ENCODE results near the gene ANLN.
"Not testable (repeated sequence)": the region's sequence is repeated elsewhere in the genome, so short reads cannot be mapped to it uniquely, and the experiment has no call there.

ANLN gene

DNA sequence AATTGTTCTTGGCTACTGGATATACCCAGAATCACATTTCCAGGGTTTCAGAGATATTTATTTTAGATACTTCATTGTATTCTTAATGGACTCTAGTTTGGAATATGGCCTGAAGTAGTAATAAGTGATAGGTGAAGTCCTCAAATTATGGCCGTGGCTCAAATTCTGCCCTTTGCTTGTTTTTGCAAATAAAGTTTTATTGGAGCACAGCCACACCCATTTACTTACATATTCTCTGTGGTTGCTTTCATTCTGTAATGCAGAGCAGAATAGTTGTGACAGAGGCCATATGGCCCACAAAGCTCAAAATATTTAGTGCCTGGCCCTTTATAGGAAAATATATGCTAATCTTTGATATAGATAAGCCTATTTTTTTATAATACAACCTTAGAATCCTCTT, 19.5 kb downstream of the ANLN start:
- DNase-seq = no peak

DNA sequence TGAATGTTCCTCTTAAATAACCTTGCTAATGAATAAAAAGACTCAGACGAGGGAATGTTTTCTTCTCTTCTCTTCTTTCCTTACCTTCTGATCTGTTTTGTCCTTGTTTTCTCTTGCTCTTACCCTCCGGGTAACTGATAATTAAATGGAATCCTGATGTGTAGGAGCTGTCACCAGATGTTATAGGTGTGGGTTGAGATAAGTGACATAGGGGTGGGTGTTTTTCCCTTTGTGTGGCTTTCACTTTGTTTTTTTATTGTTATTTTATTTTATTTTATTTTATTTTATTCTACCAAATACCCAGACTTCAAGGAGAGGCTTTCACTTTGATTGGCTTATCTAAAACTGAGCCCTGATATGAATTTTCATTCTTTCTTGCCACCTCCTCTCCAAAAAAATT, 25.5 kb downstream of the ANLN start:
- no peak for DNase-seq

DNA sequence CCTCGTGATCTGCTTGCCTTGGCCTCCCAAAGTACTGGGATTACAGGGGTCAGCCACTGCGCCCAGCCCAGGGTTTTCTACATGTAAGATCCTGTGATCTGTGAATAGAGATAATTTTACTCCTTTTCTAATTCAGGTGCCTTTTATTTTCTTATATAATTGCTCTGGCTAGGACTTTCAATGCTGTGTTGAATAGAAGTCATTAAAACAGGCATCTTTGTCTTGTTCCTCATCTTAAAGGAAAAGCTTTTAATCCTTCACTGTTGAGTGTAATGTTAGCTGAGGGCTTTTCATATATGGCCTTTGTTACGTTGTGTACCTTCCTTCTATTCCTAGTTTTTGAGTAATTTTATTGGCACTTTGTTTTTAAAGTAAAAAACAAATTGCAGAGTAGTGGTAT, 26.6 kb downstream of the ANLN start:
- DNase-seq = no peak

DNA sequence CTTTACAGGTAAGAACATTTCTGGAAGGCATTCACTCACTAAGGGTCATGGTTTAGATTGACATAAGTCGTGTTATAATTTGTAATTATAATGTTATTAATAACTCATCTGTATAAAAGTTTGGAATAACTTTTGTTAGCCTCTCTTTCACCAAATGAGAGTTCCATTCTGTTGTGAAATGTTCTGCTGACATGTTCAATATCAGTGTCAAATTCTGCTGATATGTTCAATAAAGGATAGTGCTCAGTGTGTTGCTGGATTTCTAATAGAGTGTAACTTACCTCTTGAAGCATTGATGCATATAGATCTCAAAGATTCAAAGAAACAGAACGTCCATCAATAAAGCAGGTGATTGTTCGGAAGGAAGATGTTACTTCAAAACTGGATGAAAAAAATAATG, 30.6 kb downstream of the ANLN start:
- no peak for DNase-seq

DNA sequence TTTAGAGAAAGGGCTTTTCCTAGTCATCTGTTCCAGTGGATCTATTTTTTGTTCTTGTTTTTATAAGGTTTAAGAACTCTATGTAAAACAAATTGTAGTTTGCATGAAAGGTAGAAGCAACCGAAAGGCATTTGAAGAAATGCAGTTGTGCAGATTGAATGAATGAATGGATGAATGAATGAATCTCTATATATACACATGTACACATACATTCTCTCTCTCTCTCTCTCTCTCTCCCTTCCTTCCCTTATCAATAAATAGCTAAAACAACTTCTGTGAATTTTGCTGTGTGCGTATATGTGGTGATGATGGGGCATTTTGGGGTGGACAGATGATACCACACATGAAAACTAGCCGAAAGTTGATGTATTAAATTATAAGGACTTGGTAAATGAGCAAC, 32.4 kb downstream of the ANLN start:
- no peak for DNase-seq

DNA sequence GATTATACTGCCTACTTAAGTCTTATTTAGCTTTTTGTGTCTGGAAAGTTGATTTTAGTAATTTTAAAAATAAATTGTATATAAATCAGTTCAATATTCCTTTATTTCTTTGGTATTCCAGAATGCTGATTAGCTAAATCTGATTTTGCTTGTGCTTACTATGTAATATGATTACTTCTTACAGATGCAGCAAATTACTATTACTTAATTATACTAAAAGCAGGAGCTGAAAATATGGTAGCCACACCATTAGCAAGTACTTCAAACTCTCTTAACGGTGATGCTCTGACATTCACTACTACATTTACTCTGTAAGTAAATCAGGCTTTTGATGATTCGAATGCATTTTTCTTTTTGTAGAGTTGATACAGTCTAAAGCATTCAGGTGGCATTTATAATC, 34.0 kb downstream of the ANLN start:
- DNase-seq = no peak

DNA sequence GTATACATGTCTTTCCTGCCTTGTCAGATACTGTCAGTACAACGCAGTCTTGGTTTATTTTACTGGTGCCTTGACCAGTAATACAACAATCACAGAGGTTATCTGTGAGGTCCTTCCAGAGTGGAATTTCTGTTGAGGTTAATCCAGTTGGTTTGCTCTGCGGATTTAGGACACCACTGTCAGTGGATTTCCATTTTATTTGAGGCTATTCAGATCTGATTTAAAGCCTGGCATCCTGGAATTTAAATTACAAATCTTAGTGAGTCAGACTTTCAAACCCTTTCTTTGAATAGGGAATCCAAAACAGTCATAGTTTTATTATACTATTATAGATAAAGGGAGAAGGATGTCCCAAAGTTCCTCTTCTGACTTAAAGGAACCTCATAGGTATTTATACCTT, 40.5 kb downstream of the ANLN start:
- DNase-seq = no peak

DNA sequence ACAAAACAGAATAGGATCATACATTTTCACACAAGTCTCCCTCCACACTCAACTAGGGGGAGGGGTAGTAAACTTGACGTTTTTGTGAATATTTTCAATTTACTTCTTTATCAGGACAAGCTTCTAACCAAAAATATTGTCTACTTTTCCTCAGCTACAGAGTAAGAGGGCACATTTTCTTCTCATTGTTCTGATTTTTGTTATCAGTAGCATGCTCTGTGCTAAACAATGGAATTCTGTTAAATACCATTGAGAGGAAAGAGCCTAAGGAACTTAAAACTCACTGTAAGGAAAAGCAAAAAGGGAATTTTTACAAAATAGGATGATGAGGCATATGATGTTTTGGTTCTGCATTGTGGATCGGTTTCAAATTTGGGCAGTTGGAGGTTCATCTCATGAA, 41.2 kb downstream of the ANLN start:
- DNase-seq = no peak

DNA sequence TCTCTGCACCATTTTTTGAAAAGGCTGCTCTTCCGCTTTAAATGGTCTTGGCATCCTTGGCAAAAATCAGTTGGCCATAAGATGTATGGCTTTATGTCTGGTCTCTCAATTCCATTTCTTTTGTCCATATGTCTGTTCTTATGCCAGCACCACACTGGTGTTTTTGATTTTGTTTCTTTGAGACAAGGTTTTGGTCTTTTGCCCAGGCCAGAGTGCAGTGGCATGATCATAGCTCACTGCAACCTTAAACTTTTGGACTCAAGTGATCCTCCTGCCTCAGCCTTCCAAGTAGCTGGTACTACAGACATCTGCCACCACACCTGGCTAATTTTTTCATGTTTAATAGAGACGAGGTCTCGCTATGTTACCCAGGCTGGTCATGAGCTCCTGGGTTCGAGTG, 48.5 kb downstream of the ANLN start:
- DNase-seq = no peak

DNA sequence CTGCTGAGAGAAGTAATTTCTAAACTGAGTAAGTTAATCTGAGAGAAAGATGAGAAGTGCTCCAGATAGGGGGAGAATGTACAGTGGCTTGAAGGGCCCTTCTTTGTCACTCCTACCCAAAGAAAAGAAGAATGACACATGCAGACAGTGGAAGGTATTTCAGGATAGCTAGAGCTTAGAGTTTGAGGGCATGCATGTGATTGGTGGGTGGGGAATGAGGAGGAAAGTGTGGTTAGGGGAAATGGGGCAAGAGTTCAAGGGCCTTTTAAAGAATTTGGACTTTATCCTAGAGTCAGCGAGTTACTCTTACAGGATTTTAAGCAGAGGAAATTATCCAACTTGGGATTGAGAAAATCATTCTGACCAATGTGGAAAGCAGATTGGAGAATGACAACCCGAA, 50.0 kb downstream of the ANLN start:
- no peak for DNase-seq

DNA sequence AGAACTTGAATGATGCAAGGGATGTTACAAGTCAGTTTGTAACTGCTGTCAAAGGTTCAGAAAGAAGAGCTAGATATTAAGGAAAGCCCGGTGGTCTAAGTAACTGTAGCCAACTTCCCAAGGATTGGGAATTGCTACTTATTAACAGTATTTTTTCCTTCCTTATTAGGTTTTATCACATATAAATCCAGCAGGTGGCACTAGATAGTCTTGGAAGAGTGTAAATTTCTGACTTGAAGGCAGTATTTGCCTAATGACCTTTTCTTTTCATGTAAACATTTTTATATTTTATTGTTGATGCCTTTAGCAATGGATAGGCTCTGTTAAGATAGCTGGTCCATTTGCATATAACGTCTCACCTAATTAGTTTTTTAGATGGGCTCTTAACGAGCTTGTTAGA, 51.2 kb downstream of the ANLN start:
- DNase-seq = no peak

DNA sequence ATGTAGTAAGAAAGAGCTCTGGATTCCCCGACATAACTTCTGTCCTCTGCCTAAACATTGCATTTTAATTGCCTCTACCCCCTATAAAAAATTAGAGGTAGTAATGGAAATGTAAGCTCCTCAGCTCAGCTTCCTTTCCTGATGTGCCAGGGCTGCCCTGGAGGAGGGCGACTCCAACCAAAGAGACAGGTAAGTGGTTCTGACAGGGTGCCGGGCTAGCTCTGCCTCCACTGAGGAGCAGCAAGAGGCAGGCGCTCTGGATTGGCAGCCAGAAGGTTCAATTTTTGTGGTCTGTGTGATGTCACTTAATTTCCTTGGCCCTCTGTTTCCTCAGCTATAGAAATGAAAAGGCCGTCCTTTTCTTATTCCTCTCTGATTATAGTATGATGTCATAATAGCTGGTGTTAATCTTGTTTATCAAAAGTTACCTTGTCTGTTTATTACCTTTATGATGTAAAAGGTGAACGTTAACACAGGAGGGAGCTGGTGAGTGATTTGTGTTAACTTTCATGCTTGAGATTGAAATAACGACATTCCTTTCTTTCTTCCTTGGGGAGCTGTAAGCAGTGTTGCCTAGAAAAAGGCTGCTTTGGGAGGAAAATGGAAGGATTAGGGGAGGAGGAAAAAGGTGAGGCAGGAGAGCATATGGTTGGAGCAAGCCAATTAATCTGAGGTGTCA, 51.8 kb downstream of the ANLN start:
- no peak for DNase-seq

DNA sequence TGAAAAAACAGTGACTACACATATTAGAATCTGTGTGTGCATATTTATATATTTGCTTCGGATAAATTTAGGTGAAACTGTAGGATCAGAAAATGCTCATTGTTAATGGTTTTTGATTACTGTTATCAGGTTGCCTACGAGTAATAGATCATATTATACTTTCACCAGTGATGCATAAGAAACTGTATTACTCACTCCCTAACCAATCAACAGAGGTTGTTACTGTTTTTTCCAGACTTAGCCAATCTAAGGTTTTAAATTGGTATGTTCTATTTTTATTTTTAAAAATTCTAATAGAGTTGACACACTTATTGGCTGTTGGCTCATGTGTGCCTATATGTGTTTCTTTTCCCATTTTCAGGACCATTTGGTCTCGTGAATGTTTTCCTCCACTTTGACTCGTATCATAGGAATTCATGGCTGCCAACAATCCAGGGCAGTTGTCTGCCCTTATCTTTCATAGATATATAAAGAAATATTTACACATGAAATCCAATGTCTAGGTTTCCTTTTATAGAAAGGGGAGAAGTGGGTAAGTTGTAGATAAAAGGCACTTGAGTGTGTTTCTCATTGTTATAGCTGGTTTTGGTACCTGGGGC, 59.2 kb downstream of the ANLN start:
- DNase-seq = no peak

DNA sequence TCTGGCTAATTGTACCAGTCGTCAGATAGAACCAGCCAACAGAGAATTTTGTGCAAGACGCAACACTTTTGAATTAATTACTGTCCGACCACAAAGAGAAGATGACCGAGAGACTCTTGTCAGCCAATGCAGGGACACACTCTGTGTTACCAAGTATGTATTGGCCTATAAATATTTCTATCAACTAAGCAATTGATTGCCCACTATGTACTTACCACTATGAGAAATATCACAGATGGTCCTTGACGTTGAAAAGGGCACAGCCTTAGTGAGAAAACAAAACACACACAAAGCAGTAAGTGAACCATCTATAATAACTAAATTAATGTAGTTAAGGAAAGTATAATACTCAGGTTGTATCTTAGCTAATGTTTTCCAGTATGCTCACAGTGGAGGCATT, 60.0 kb downstream of the ANLN start:
- DNase-seq = no peak

DNA sequence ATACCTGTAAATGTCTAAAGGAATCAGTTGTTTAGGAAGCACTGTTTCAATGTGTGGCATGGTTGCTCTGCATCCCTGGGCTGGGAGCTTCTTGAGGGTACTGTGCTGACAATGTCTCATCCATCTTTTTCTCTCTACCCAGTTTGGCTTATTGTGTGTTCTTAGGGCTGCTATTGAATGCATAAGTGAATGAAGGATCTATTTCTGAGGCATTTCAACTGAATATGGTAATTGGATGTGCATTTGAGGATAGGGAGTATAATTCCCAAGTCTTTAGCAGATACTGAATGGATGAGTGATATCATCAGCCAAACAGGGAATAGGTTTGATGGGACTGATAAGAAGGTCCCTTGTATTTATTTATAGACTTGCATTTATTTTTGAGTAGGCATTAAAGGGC, 64.1 kb downstream of the ANLN start:
- no peak for DNase-seq

DNA sequence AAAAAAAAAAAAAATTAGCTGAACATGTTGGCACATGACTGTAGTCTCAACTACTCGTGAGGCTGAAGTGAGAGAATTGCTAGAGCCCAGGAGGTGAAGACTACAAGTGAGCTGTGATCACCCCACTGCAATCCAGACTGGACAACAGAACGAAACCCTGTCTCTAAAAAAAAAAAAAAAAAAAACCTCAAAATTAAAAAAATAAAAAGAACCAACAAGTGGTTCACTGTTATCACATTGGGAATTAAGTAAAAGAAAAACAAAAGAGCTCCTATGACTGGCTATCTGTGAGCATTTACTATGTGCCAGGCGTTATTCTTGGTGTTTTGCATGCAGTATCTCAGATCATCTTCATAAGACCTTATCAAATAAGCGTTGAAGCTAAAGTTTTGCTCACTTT, 66.0 kb downstream of the ANLN start:
- no peak for DNase-seq

DNA sequence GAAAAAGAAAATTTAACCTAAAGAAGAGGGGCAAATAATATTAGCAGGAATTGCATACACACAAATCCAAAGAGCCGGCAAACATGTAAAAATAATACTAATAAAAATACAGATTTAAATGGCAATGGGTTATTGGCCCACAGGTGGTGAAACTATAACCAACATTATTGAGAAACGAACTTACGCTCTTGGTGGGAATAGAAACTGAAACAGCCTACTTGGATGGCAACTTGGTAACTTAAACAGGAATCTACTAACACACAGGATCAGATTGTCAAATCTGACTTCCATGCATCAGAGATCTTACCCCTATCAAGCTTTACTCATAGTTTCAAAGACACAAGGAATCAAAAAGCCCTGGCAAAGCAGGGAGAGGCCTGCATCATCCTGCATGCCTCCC, 66.5 kb downstream of the ANLN start:
- no peak for DNase-seq

DNA sequence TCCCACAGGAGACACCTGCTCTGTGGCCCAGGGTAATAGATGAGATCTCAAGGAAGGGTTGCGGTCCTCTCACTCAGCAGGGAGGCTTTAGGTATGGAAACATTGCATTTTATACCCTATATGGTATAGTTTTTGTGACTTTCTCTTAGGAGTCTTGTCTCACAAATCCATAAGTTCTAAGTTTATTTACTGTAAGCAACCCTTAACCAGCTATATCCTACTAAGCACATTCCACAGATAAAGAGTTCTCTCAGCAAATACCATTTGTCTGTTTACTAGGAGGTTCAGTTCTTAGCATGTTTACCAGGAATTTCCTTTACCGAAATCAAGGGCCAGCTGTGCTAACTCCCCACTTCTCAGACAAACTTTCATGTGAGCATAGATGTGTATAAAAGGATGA, 66.9 kb downstream of the ANLN start:
- DNase-seq = no peak

DNA sequence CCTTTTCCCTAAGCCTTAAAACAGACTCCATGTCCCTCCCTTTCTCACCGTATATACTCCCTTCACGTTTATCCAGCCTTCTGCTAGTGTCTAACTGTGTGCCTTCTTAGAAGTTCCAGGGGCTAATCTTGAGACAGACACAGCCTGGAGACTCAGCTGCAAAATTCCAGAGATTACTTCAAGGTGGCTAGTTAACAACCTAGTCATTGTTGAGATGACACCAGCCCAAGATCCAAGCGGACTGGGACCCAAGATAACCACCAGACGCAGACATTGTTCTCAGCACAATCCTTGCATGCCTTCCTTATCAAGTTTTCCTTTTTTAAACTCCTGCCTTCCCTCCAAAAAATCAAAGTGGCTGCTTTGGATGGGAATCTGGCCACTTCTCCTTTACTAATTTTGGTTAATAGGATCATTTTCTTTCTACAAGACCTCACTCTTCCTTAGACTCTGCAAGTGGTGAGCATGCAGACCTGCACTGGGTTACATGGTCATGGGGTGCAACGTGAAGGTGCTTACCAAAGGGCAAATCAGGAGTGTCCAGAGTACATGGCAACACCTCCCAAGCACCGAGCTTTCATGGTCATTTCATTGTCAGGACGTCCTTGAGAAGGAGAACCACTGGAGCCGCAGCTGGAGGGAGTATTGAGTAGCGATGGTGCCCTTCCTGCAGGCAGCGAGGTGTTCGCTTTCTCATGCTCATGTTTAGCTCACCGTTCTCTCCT, 69.7 kb downstream of the ANLN start:
- no peak for DNase-seq

DNA sequence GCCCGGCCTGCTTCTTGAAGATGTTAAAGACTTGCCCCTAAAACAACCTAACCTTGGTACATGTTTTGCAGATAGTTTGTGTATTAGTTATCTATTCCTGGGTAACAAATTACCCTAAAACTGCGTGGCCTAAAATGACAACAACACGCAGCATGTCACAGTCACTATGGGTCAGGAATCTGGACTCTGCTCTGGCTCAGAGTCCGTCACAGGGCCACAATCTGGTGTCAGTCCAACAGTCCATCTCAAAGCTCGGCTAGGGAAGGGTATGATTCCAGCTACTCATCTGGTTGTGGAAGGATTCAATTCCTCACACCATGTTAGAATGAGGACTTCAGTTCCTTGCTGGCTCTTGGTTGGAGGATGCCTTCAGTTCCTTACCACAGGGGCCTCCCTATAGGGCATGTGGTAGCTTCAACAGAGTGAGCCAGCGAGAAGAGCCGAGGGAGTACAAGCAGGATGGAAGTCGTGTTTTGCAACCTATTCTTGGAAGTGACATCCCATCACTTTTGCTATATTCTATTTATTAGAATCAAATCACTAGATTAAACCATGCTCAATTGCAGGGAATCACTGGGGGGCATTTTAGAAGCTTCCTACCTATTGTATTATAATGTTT, 71.3 kb downstream of the ANLN start:
- no peak for DNase-seq

DNA sequence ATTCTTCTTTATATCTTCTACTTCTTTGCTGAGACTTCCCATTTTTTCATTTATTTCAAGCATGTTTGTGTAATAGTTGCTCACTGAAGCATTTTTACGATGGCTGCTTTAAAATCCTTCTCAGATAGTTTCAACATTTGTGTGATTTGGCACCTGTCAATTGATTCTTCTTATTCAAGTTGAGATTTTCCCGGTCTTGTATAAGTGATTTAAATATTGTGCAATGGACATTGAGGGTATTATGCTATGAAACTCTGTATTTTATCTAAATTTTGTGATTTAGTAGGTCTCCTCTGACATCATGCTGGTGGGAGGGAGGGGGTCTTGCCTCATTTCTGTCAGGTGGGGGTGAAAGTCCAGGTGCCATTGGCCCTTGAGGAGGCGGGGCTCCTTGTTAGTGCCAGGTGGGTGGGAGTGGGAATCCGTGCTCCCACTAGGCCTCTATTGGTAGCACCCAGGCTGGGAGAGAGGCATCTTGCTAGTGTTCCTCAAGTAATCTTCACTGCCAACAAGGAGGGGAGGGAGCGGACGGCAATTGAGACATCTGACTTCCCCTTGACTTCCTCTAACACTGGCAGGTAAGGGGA, 73.0 kb downstream of the ANLN start:
- DNase-seq = no peak

DNA sequence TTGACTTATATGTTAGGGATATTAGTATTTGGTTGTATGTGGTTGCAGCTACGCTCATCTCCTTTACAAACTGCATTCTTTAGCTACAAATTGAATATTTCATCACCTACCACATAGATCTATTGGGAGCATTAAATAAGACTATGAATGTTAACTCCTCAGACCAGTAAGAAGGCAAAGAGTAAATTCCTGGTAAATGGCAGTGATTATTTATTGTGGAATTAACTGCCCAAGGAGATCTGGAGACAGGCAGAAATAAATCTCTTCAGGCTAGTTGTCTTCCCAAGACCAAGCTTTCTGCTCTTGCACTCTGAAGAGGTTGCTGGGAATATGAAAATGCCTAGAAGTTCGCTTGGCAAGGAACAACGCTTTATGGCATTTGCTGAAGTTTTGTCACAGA, 74.6 kb downstream of the ANLN start:
- no peak for DNase-seq

DNA sequence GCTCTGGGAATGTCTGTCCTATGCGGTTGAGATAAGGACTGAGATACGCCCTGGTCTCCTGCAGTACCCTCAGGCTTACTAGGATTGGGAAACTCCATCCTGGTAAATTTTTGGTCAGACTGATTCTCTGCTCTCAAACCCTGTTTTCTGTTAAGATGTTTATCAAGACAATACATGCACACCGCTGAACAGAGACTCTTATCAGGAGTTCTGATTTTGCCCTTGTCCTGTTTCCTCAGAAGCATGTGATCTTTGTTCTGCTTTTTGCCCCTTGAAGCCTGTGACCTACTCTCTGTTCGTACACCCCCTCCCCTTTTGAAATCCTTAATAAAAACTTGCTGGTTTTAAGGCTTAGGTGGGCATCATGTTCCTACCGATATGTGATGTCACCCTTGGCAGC, 76.3 kb downstream of the ANLN start:
- not testable (repeated sequence) for DNase-seq

Data from stimulated activated naive CD4-positive, alpha-beta T cell treated with Interleukin-2 at 50 U/mL for 16 hours (primary cell).